NCI-H2227 (cell line): ENCODE results near the gene AFP.

Experiments used
- DNase-seq: peaks from one replicate; lab custom pipeline; 2025; ENCODE audit not compliant: unreplicated experiment; lab: John Stamatoyannopoulos, UW

The AFP gene

DNA sequence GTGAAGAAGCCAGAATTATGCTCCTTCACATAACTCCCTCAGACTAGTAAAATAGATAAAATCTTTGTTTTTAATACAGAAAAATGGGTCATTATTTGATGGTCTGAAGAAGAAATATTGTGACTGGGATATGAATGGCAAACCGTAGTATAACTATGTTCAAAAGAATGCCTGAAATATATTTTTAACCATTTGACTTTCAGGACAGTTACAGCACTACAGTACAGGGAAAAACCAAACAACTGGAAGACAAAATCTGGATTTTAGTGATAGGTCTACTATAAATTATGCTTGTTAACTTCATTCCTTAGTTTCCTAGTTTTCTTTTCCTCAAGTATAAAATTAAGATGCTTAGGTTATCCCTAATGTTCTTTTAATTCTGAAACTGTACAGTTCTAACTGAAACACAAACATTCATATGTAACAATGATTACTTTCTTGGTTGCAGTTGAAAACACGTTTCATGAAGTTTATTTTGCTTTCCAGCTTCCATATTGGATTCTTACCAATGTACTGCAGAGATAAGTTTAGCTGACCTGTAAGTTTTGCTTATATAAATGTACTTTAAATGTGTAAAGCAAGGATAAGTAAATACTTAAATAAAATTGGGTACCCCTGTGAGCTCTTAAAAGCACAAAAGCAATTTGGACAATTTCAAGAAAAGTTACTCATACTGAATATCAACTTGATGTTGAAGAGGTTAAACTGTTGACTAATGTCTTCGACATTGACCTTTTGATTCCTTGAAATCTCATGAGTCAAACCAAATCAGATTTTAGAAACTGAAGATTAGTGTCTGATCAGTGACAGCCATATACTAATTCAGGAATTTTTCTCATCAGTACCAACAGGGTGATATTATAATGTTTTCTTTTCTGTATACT is 895 bp downstream of the AFP start:
- DNase-seq: no peak

DNA sequence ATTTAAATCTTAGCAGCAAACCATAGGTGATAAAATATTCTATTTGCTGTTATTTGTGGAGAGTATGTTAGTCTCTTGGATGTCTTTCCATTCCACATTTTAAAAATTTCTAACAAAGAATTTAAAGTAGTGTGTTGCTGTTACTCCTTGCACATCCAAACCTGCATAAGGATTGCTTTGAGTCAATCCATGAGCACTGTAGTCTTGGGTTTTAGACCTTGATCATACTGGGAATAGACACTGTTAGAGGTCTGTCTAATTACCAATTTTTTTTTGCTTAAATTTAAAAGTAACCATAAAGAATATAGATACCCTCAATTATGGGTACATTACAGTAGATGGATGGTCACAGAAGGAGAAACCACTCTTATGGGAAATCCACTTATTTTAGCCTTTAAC is 1.5 kb downstream of the AFP start:
- DNase-seq: no peak

DNA sequence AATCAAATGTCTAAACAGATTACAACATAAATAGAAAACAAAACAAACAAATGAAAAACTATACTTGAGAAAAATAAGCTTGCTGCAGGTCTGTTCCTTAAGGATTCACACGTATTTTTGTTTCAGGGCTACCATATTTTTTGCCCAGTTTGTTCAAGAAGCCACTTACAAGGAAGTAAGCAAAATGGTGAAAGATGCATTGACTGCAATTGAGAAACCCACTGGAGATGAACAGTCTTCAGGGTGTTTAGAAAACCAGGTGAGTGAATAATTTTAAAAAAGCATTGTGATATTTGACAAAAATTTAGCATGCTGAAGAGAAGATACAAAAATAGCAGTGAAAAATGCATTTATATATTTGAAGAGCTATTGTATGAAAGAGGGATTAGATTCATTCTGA is 2.0 kb downstream of the AFP start:
- no peak for DNase-seq

DNA sequence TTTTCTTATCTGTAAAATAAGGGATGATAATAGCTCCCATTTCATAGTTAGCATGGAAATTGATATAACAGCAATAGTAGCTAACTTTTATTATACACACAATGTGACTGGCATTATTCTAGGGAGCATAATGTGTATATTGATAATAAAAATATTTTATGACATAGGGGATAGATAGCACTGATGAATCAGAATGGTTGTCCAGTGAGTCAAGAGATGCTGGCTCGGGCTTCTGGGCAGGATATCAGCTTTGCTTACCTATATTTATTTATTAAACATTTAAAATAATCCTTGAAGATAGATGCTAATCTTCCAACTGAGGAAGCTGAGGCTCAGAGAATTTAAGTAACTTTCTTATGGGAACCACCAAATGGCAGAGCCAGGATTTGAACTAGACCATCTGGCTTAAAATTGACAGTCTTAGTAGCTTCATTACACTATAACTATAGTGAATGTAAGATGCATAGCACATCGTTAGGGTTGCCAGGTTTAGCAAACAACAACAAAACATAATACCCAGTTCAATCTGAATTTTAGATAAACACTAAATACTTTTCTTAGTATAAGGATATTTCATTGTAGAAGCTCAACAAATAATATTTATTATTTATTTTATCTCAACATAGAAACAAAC is 2.7 kb downstream of the AFP start:
- DNase-seq: no peak

DNA sequence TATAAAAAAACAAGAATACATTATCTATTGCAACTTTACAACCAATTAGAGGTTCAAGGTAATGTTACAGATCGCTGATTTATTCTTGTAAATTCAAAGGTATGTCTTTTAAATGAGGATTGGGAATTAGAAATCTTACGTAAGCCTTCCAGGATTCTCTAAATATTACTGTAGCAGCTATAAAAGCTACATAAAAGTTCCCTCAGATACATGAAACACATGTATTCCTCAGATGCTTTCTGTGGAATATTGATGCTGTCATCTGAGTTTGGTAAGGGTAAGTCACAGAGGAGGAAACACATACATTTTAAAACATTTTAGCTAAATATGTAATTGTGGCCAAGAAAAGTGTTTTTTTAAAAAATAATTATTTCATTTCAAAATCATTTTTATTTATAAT is 3.4 kb downstream of the AFP start:
- DNase-seq: no peak

DNA sequence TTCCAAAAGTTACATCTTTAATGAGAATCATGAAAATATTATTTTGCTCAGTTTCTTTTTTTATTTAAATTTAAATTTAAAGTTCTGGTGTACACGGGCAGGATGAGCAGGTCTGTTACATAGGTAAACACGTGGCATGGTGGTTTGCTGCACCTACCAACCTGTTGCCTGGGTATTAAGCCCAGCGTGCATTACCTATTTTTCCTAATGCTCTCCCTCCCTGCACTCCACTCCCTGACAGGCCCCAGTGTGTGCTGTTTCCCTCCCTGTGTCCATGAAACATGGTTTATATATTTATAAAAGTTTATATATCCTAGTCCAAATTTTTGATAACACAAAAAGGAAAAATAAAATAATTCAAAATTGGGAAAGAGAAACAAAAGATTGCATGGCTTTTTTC is 4.0 kb downstream of the AFP start:
- no peak for DNase-seq

DNA sequence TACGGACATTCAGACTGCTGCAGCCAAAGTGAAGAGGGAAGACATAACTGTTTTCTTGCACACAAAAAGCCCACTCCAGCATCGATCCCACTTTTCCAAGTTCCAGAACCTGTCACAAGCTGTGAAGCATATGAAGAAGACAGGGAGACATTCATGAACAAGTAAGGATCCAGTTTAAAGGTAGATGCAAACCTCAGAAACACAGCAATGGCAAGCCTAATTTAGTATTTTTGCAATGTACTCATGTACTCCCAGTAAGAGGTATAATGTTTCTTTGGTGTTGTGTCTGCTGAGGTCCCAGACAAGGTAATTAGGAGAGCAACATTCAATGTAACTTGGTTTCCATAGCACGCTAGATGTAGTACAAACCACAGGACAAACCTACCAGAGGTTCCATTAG is 4.6 kb downstream of the AFP start:
- no peak for DNase-seq

DNA sequence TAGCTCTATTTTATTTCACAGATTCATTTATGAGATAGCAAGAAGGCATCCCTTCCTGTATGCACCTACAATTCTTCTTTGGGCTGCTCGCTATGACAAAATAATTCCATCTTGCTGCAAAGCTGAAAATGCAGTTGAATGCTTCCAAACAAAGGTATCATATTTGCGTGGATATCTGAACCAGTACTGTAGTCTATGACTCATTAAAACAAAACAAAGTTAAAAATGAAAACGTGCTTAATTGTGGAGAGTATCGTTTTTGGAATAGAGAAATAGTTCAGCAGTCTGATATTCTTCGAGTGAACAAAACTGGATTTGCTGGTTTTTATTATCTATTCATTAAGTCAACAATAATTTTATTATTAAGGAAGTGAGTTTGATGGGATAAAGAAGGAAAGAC is 6.3 kb downstream of the AFP start:
- DNase-seq: no peak

DNA sequence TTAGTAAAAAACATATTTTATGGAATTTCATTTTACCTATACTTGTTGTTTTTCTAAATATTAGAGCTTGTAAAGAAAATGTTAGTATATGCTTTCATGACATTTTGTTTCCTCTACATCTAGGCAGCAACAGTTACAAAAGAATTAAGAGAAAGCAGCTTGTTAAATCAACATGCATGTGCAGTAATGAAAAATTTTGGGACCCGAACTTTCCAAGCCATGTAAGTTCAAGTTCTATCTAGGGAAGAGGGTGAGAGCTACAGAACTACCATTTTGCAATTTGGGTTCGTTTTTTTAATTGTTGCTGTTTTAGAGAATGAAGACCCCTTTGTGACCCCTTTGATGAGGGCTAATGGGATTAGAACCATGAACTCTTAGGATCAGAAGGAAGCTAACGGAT is 7.2 kb downstream of the AFP start:
- DNase-seq: no peak

DNA sequence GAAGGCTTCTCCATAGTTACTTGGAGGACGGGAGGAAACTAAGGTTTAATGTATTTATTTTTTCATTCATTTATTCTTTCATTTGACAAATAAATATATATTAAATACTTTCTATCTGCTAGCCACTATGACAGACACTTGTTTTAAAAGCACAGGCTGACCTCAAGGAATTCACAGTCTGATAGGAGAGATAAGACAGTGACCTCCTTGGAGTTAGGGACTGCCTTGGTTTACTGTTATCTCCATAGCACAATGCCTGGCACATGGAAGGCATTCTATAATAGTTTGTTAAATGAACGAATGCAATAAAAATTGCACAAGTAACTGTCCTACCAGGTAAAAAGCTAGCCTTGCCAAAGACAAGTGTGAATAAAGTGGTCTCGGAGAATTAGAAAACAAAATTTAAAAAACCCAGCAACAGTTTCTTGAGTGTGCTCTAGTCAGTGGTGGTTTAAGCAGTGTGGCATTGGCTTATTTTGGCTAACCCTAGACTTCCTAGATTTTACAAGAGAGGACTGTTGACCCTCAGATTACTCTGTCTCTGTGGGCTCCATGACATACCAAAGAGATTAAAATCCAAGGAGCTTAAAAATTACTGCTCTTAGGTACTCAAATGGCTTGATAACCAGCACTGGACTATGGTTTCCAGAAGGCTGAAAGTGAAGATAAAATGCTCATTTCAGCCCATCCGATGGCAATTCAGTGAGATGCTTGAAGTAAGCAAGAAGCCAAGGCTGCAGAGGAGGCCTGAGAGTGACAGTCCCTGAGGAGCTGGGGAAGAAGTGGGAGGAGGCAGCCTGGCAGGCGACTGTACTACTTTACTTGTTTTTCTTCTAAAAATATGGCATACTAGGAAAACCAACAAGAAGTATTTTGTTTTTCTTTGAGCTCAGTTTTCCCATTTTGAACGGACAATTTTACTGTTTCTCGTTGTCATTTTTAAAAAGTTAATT is 9.6 kb downstream of the AFP start:
- DNase-seq: no peak

DNA sequence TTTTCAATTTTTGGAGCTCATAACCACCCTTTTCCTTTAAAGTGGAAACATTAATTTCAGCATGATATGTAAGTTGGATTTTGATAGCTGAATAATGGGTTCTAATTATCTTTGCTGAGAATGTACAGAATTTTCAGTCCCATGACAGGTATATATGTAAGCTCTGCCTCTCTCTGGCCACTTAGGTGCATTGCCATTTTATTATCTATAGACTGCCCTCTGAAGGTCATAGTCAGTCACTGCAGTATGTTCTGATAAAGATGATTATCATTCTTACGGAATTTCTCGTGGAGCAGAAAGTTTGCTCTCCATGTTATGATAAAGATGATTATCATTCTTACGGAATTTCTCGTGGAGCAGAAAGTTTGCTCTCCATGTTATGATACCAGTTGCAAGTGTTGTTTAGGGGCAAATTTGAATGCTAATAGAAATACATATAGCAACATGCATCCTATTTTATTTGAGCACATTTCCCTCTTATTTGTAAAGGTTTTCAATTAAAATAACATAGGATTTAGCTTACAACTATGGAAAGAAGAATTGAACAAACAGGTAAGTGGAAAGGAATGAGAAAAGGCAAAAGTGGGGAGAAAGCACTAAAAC is 10.4 kb downstream of the AFP start:
- DNase-seq: peak; percentile 14

DNA sequence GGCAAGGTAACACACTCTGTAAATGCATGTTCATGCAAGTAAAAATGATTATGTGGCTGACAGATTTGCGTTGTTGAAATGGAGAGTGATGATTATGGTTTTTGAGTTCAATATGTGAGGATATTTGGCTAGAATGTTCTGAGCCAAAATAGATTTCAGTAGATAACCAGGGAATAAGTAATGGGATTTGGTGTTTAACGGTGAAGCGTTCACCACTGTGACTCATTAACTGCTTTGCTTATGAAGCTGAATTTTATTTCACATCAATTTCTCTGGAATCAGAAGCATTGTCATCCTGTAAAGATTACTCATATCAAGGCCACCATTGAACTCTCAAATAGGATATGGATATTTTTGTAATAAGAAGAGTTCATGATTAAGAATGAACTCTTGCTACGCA is 11.7 kb downstream of the AFP start:
- no peak for DNase-seq

DNA sequence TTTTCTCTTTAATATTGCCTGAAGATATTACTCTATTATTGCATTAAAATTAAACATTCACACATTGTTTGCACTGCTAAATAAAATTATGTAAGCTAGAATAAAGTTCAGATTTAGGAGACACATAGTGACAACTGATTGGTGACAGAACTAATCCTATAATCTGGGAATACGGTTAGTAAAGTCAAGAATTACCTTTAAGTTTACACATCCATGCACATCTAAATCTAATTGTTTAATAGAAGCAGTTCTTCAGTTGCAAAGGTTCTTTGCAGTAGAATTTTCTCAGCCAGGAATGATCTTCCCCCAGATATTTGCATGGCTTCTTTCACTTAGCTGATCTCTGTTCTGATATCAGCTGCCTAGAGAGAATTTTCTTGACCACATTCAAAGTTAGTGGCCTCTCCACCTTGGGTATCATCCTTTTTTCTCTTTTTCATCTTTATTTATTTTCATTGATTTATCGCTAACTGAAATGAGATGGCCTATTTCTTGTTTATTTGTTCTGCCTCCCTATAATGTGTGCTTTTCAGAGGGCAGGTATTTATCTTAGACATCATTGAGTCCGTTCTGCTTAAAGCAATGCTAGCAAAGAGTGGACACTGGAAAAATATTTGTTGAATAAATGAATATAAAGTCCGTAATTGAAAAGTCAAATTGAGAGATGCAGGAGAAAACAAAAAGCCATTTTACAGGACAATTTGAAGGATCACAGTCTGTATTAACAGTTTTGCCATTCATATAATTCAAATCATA is 12.6 kb downstream of the AFP start:
- no peak for DNase-seq

DNA sequence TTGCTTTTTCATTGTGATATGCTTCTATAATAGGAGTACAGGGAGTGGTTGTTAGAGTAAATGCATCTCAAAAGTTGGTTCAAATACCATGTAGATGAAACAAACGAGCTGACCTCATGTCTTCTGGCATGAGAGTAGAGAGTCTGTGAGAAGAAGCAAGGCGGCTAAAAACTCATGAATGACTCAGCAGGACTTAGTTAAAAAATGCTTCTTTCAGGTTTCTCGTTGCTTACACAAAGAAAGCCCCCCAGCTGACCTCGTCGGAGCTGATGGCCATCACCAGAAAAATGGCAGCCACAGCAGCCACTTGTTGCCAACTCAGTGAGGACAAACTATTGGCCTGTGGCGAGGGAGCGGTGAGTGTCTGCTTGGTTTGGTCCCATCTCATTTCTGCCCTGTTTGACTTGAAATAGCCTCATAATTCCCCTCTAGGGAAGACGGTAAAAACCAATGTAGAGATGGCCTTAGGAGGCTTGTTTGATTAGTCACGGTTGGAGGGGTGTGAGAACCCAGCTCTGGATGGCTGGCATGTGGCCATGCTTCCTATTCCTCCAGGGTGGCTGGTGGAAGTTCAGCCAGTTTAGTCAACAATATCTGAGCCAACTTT is 14.5 kb downstream of the AFP start:
- DNase-seq: no peak

DNA sequence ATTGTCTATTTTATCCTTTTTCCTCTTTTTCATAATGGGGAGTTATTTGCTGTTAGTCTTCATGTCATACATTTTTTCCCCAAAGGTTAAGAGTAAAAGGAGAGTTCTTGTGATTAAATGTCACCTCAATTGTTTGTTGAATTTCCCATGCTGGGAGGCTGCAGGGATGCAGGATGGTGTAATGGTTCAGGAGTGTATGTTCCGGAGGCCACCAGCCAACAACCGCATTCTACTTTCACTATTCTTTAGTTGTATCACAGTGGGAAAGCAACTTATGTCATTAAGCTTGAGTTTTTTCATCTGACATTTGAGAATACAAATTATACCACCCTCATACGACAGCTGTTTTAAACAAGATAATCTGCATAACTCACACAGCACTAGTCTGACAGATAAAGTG is 15.4 kb downstream of the AFP start:
- no peak for DNase-seq

DNA sequence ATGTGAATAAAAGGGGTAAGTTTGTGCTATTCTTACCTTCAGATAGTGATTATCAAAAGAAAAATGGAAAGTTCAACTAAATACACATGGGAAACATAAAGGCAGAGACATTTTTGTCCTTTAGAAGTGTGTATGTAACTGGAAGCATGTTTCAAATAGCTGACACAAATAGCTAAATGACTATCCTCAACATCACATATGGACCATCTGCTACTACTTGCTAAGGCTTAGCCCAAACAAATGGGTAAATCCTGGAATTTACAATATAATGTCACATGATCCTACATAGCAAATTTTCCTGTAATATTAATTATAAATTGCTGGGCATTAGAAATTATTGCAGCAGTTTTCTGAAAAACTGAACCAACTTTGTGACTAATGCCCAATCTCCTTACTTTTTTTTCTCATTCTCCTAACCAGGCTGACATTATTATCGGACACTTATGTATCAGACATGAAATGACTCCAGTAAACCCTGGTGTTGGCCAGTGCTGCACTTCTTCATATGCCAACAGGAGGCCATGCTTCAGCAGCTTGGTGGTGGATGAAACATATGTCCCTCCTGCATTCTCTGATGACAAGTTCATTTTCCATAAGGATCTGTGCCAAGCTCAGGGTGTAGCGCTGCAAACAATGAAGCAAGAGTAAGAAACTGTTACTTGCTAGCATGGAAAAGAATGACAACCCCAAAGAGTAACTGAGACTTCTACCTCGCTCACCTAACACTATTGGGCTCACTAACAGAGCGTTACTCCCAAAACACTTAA is 16.1 kb downstream of the AFP start:
- no peak for DNase-seq

DNA sequence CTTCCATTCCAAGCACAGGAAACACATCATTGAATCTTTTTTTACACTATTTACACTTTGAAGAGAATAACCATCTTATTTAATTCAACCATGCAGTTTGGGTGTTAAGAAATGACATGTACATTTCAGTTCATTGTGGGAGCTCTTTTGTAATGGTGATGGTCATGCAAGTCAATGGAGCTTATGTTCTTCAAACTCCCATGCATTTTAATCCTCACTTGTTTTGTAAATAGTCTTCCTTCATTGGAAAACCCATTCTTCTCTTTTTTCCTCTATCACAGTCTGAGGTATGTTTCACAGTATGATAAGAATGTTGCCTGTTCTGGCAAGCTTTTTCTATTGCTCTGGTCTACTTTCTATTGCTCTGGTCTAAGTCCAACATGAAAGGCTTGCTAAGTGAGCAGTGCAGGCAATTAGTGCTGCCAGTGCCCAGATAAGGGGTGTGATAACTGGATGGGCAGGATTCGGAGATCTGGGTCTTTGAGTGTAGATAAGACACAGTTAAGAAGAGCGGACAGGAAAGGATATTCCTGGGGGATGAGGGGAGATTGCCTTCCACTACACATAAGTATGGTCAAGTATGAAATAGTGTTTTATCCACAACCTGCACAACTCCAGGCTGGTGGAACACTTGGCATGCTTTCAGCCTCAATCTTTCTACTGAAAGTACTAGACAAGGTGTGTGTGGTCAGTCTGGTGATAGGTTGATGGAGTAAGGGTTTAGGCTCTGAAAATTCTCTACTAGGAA is 17.1 kb downstream of the AFP start:
- no peak for DNase-seq

DNA sequence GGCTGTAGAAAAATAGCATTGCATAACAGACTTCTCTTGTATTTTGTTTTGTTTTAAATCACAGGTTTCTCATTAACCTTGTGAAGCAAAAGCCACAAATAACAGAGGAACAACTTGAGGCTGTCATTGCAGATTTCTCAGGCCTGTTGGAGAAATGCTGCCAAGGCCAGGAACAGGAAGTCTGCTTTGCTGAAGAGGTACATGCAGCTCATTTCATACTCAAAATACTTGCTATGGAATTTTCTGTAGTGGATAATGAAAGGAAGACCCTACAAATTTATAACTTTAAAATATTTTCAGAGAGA is 17.6 kb downstream of the AFP start:
- DNase-seq: no peak

DNA sequence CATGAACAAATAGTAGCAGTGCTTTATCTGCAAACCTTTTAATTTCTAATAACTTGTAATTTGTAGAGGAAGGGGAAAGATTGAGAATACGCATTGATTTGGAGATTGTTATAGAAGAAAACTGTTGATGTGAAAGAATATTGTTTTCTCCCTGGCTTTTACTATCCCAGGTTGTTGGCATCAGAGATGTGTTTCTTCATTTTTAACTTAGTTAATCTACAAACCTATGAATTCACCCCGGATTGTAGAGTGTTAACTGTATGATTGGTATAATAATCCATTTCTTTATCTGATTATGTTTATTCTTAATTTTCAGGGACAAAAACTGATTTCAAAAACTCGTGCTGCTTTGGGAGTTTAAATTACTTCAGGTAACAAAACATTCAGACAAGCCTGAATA is 18.9 kb downstream of the AFP start:
- DNase-seq: no peak
